ENCODE data around the gene SEMA6D. TPM values are rescaled to one million over a fixed set of nuclear protein-coding genes. Genes with fewer than 3 reads are reported as not detected.

Gene SEMA6D
- total RNA-seq, 1 donor, result 3.0 TPM

DNA sequence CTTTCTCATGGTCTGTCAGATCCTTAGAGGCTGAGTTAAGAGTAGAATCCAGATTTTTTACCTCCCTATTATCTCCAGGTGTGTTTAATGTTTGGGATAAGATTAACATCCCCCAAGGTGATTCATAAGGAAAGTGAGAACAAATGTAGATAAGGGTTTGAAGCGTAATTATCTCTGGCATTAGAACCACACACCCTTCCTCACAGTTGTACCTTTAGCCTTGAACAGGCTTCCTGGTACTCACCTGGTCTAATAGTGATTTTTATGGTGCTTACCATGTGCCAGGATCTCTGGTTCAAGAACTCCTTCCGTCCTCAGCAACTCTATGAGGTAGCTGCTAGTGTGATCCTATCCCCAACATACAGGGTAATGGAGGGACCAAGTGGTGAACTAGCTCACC is 27.7 kb downstream of the SEMA6D start:
- TF ChIP-seq, protein P1, sequence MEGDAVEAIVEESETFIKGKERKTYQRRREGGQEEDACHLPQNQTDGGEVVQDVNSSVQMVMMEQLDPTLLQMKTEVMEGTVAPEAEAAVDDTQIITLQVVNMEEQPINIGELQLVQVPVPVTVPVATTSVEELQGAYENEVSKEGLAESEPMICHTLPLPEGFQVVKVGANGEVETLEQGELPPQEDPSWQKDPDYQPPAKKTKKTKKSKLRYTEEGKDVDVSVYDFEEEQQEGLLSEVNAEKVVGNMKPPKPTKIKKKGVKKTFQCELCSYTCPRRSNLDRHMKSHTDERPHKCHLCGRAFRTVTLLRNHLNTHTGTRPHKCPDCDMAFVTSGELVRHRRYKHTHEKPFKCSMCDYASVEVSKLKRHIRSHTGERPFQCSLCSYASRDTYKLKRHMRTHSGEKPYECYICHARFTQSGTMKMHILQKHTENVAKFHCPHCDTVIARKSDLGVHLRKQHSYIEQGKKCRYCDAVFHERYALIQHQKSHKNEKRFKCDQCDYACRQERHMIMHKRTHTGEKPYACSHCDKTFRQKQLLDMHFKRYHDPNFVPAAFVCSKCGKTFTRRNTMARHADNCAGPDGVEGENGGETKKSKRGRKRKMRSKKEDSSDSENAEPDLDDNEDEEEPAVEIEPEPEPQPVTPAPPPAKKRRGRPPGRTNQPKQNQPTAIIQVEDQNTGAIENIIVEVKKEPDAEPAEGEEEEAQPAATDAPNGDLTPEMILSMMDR (IDR thresholded peaks at IDR 0.05; ENCODE audit: insufficient read depth, low read depth, low read length), result no peak
- DNase-seq (ENCODE audit: low read depth), result no peak
- no peak overlapping the region for H3K4me3 ChIP-seq (ENCODE audit: low read depth, low read length)

DNA sequence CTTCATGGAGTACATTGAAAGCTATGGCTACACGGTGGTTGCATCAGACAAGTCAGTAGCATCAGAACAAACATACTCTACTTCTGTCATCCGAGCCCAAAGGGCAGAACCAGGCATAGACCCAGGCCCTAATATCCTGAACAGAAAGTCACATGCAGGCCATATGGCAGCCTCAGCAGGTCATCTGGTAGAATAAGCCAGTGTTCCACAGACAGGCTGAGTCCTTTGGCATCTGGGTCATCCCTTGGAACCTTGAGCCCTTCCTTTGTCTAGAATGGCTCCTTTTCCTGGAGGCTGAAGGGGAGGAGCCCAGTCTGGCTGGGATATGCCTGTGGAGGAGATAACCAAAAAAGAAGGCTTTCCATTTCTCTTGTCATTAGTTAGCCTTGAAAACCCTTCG is 29.2 kb downstream of the SEMA6D start:
- TF ChIP-seq, protein P1 (IDR thresholded peaks at IDR 0.05; ENCODE audit: insufficient read depth, low read depth, low read length), result no peak
- no peak overlapping the region for H3K4me3 ChIP-seq (ENCODE audit: low read depth, low read length)
- no peak for DNase-seq (ENCODE audit: low read depth)

DNA sequence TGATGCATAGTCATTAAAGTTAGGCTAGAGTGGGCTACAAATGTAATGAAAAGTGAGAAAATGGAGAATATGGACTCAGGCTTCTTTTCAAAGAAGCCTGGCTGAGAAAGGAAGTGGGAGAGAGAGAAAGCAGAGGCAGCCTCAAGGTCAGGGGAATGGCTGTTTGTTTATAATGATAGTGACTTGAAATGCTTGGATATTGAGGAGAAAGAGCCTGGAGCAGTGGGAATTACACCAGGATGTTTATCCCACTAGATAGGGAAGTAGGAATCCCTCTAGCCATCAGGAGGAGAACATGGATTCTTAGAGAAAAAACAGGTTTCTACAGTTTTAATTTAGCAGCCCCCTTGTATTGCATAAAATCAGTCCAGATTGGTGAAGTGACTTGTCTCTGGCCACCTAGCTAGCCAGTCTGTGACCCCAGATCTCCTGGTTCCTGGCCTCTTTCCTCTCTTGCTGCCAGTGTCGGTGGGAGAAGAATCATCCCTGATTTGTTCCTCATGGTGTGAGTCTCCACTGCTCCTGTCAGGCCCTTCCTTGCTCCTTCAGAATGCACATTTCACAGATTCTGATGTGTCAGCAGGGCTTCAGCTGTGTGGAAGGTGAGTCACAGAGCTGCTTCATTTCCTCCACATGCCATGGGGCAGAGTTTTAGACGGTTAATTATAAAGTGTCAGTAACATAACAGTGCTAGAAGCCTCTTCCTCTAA is 32.9 kb downstream of the SEMA6D start:
- peak; percentile 66 for DNase-seq (ENCODE audit: low read depth)
- H3K4me3 ChIP-seq (ENCODE audit: low read depth, low read length), result no peak overlapping the region
- TF ChIP-seq, protein P1 (IDR thresholded peaks at IDR 0.05; ENCODE audit: insufficient read depth, low read depth, low read length), result no peak

DNA sequence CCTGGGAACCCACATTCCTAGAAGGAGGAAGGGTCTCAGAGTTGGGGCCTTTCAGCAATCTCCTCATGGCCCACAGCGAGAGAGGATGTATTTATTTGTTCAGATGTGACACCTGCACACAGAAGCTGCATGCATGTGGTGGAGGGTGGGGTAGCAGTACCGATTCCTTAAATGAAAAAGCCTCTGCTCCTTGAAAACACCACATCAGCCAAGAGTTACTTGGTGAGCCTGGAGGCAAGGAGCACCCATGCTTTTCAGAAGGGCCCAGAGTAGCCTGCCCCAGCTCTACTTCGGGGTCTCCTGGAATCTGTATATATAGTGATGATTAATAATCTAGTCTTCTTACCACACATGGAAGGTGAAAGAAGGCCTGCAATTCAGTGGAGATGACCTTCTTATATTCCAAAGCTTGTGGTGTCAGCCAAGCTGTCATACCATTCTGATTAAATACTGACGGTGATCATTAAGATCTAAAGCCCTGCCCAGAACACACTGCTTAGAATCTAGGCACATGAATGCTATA is 33.5 kb downstream of the SEMA6D start:
- no peak overlapping the region for H3K4me3 ChIP-seq (ENCODE audit: low read depth, low read length)
- TF ChIP-seq, protein P1 (IDR thresholded peaks at IDR 0.05; ENCODE audit: insufficient read depth, low read depth, low read length), result no peak
- no peak for DNase-seq (ENCODE audit: low read depth)

DNA sequence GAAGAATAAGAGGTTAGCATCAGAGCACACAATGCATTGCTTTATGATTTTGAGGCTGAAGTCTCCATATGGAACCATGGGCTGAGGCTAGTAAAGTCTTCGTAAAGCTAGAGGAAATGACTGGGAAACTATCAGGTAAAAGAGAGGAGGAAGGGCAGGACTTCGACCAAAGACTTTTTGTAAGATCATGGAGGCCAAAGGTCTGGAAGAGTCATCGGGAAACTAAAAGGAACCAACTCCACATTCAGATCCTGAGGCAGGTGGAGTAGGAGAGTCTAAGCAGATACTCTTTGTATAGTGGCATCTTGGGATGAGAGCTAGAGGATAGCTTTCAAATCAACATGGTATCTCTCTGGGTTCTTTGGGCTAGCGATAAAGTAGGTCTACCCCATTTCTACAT is 36.3 kb downstream of the SEMA6D start:
- no peak for DNase-seq (ENCODE audit: low read depth)
- H3K4me3 ChIP-seq (ENCODE audit: low read depth, low read length), result no peak overlapping the region
- TF ChIP-seq, protein P1 (IDR thresholded peaks at IDR 0.05; ENCODE audit: insufficient read depth, low read depth, low read length), result no peak

DNA sequence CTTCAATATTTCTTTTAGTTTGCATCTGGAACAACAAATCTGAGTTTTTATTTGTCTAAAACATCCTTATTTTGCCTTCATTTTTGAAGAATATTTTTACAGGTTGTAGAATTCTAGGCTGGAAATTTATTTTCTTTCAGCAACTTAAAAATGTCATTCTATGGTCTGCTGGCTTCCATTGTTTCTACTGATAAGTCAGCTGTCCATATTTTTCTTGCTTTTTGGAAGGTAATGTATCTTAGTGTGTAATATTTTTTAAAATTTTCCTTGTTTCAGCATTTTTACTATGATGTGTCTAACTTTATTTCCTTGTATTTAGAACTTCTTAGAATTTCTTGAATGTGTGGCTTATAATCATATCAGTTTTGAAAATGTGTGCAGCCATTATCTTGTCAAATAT is 37.0 kb downstream of the SEMA6D start:
- no peak overlapping the region for H3K4me3 ChIP-seq (ENCODE audit: low read depth, low read length)
- TF ChIP-seq, protein P1 (IDR thresholded peaks at IDR 0.05; ENCODE audit: insufficient read depth, low read depth, low read length), result no peak
- no peak for DNase-seq (ENCODE audit: low read depth)

DNA sequence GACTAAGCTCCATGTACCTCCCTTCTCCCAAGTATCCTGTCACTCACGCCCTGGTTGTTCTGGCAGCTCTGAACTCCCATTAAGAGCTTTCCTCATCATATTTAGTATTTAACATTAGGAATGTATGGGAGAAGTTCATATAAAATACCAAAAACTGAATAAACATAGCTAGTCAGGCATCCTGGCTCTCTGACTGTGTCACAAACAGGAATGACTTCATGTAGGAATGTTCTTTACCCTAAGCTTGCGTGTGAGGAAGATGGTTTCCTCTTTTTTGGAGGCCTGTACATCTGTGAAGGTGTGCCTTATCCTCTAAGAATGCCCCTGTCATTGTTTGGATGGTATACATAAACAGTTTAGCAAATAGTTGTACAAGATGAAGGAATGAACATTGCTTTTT is 38.6 kb downstream of the SEMA6D start:
- H3K4me3 ChIP-seq (ENCODE audit: low read depth, low read length), result no peak overlapping the region
- TF ChIP-seq, protein P1 (IDR thresholded peaks at IDR 0.05; ENCODE audit: insufficient read depth, low read depth, low read length), result no peak
- DNase-seq (ENCODE audit: low read depth), result no peak

Data from fibroblast of villous mesenchyme (primary cell).